GM12878 (cell line): ENCODE results near the gene CHKA. TPM values are rescaled to one million over a fixed set of nuclear protein-coding genes. Genes with fewer than 3 reads are reported as not detected.

Experiments
- ATF7 ChIP-seq: fragments of 450-650 bp; IDR thresholded peaks from 2 replicates; pipeline ENCODE4 v1.6.1; 2016; ENCODE audit warnings: low read depth, mild to moderate bottlenecking
- BMI1 ChIP-seq: fragments of 450-650 bp; IDR thresholded peaks from 2 replicates; pipeline ENCODE4 v1.6.1; 2016; ENCODE audit warnings: mild to moderate bottlenecking, moderate library complexity, borderline replicate concordance
- CBFB ChIP-seq: IDR thresholded peaks from 2 replicates; pipeline ENCODE4 v1.6.1; 2016; ENCODE audit warnings: antibody characterized with exemption, low read depth
- CHD2 ChIP-seq: IDR thresholded peaks from 2 replicates; pipeline ENCODE4 v1.6.1; 2011; ENCODE audit warnings: low read depth, low read length, improper control_type of control experiment, borderline replicate concordance
- CTCF ChIP-seq, 3 experiments: IDR thresholded peaks in 2 of 3; conservative IDR thresholded peaks in 1 of 3; 2 replicates each; pipeline ENCODE4 v1.5.1; 2011; ENCODE audit warnings: low read depth in 3 of 3, low read length in 3 of 3, mild to moderate bottlenecking in 3 of 3, control low read depth in 2 of 3, moderate library complexity in 2 of 3, inconsistent platforms in 1 of 3, mixed read lengths in 1 of 3; ENCODE audit not compliant: control insufficient read depth in 2 of 3, insufficient read depth in 1 of 3; ENCODE audit errors: extremely low read depth in 1 of 3
- CUX1 ChIP-seq: IDR thresholded peaks from 2 replicates; pipeline ENCODE4 v1.6.1; 2012; ENCODE audit warnings: improper control_type of control experiment, low read depth, low read length; ENCODE audit not compliant: insufficient replicate concordance
- EP300 ChIP-seq, 2 experiments: fragments of 150-350 bp in 1 of 2; IDR thresholded peaks; 2 replicates each; pipeline ENCODE4 v1.6.1; 2011 to 2012; ENCODE audit warnings: low read depth in 2 of 2, low read length in 2 of 2, borderline replicate concordance in 1 of 2, improper control_type of control experiment in 1 of 2, inconsistent platforms in 1 of 2; ENCODE audit not compliant: control insufficient read depth in 1 of 2
- ESRRA ChIP-seq: IDR thresholded peaks from 2 replicates; pipeline ENCODE4 v1.6.1; 2012; ENCODE audit warnings: mild to moderate bottlenecking, low read length, improper control_type of control experiment
- FOS ChIP-seq: IDR thresholded peaks from 3 replicates; pipeline ENCODE4 v1.6.1; 2011; ENCODE audit warnings: borderline replicate concordance; ENCODE audit not compliant: insufficient read length; ENCODE audit errors: extremely low read depth
- IKZF2 ChIP-seq, 2 experiments: fragments of 450-650 bp; IDR thresholded peaks; 2 replicates each; pipeline ENCODE4 v1.6.1; 2017; ENCODE audit warnings: mild to moderate bottlenecking in 2 of 2, moderate library complexity in 2 of 2
- MYC ChIP-seq: IDR thresholded peaks from 2 replicates; pipeline ENCODE4 v1.6.1; 2011; ENCODE audit warnings: mild to moderate bottlenecking, low read length, moderate library complexity, inconsistent platforms; ENCODE audit not compliant: insufficient read depth, insufficient replicate concordance, insufficient read length, severe bottlenecking
- NFIC ChIP-seq: IDR thresholded peaks from 2 replicates; pipeline ENCODE4 v1.6.1; 2012; ENCODE audit warnings: low read depth, mild to moderate bottlenecking, inconsistent platforms, low read length, moderate library complexity
- PAX5 ChIP-seq: IDR thresholded peaks from 2 replicates; pipeline ENCODE4 v1.6.1; 2011; ENCODE audit warnings: low read depth, low read length, borderline replicate concordance
- POLR2A ChIP-seq: IDR thresholded peaks from 2 replicates; pipeline ENCODE4 v1.6.1; 2011; ENCODE audit warnings: low read depth, mild to moderate bottlenecking, low read length
- RAD21 ChIP-seq: IDR thresholded peaks from 2 replicates; pipeline ENCODE4 v1.6.1; 2011; ENCODE audit warnings: mild to moderate bottlenecking, low read depth, low read length, moderate library complexity; ENCODE audit not compliant: insufficient read depth
- SIN3A ChIP-seq: IDR thresholded peaks from 2 replicates; pipeline ENCODE4 v1.6.1; 2012; ENCODE audit warnings: low read depth, low read length, improper control_type of control experiment
- TAF1 ChIP-seq: IDR thresholded peaks from 2 replicates; pipeline ENCODE4 v1.6.1; 2011; ENCODE audit warnings: mild to moderate bottlenecking, low read depth, low read length, borderline replicate concordance
- polyA plus RNA-seq, 11 experiments: library from polyadenylated mRNA; depleted of rRNA in 4 of 11; unstranded in 6 of 11; stranded (reverse) in 5 of 11; fragments of >200 nt; fragmentation: Nextera tagmentation in 4 of 11; fragmentation: Illumina TruSeq in 1 of 11; extraction: Ambion mirVana in 4 of 11; extraction: Trizol in 1 of 11; gene quantifications; 1 replicate in 1 of 11; 2 replicates in 10 of 11; pipeline versions ENCODE4 v1.2.1 to v1.2.3, GENCODE V29; 2011 to 2016; ENCODE audit warnings: inconsistent platforms in 2 of 11, missing spikeins in 2 of 11, low read depth in 1 of 11
- total RNA-seq, 4 experiments: library from RNA; depleted of rRNA in 3 of 4; stranded (reverse); fragments of >200 nt in 3 of 4; fragmentation: Illumina TruSeq in 1 of 4; extraction: Trizol in 1 of 4; gene quantifications; 2 replicates each; pipeline versions ENCODE4 v1.2.1 to v1.2.3, GENCODE V29; 2013 to 2021
- TF ChIP-seq, protein P1 (sequence below): fragments of 450-650 bp; IDR thresholded peaks from 2 replicates; pipeline ENCODE4 v1.6.1; 2017; ENCODE audit warnings: mild to moderate bottlenecking, moderate library complexity

The CHKA gene
- total and polyA plus RNA-seq, 10 of the 15 experiments (the other 5 are each of a cell fraction or from before 2014, with no cell fraction given) = 5.2 to 29.2 (median 21.2) TPM

- TF ChIP-seq CHD2 (peak; percentile 69; the same call in 1 of the 2 replicates), POLR2A (peak; percentile 76), MYC (peak; percentile 51), NFIC (no peak), PAX5 (no peak), RAD21 (no peak), BMI1 (no peak), ESRRA (peak; percentile 43; the same call in 1 of the 2 replicates), EP300 (IDR thresholded peaks at IDR 0.05; ENCODE audit: borderline replicate concordance in 1 of 2, control insufficient read depth in 1 of 2, low read depth in 2 of 2, low read length in 2 of 2) (no peak), SIN3A (no peak; the same call in 1 of the 2 replicates), ATF7 (no peak), CTCF (IDR thresholded peaks at IDR 0.05 in 2 of 3, conservative IDR thresholded peaks at IDR 0.05 in 1 of 3; ENCODE audit: control insufficient read depth in 2 of 3, extremely low read depth in 1 of 3, insufficient read depth in 1 of 3, low read depth in 3 of 3, low read length in 3 of 3) (no peak), IKZF2 (IDR thresholded peaks at IDR 0.05) (0 out of 4 replicates have a peak, but pooled peaks of 1 of the 2 experiments have one; percentile 8), CUX1 (no peak), FOS (peak; percentile 14), TAF1 (peak; percentile 89), CBFB (no peak)
- TF ChIP-seq, protein P1, sequence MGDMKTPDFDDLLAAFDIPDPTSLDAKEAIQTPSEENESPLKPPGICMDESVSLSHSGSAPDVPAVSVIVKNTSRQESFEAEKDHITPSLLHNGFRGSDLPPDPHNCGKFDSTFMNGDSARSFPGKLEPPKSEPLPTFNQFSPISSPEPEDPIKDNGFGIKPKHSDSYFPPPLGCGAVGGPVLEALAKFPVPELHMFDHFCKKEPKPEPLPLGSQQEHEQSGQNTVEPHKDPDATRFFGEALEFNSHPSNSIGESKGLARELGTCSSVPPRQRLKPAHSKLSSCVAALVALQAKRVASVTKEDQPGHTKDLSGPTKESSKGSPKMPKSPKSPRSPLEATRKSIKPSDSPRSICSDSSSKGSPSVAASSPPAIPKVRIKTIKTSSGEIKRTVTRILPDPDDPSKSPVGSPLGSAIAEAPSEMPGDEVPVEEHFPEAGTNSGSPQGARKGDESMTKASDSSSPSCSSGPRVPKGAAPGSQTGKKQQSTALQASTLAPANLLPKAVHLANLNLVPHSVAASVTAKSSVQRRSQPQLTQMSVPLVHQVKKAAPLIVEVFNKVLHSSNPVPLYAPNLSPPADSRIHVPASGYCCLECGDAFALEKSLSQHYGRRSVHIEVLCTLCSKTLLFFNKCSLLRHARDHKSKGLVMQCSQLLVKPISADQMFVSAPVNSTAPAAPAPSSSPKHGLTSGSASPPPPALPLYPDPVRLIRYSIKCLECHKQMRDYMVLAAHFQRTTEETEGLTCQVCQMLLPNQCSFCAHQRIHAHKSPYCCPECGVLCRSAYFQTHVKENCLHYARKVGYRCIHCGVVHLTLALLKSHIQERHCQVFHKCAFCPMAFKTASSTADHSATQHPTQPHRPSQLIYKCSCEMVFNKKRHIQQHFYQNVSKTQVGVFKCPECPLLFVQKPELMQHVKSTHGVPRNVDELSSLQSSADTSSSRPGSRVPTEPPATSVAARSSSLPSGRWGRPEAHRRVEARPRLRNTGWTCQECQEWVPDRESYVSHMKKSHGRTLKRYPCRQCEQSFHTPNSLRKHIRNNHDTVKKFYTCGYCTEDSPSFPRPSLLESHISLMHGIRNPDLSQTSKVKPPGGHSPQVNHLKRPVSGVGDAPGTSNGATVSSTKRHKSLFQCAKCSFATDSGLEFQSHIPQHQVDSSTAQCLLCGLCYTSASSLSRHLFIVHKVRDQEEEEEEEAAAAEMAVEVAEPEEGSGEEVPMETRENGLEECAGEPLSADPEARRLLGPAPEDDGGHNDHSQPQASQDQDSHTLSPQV = no peak
Observed at GRCh38 chr11:68121067-68121899, at the start of gene CHKA (continued).
